Neural cell (in vitro differentiated cells): ENCODE results near the gene DLK1. TPM values are rescaled to one million over a fixed set of nuclear protein-coding genes. Genes with fewer than 3 reads are reported as not detected.

Source experiments
- H2AFZ ChIP-seq: fragments of 200-600, 300-800 bp; sonication (generic), shearing (Covaris generic); 2 replicates; pipeline ENCODE4 v1.6.0; 2014; ENCODE audit warnings: low read depth, mild to moderate bottlenecking, antibody characterized with exemption, low read length, moderate library complexity
- H3F3A ChIP-seq: fragments of 200-600 bp; shearing (Covaris generic); 2 replicates; pipeline ENCODE4 v1.6.1; 2016; ENCODE audit warnings: mild to moderate bottlenecking, moderate library complexity, mixed read lengths, antibody characterized with exemption, low read length; ENCODE audit not compliant: insufficient read depth, poor library complexity, severe bottlenecking
- H3K27ac ChIP-seq: fragments of 200-600, 300-800 bp; sonication (generic), shearing (Covaris generic); 2 replicates; pipeline ENCODE4 v1.5.1; 2014; ENCODE audit warnings: mild to moderate bottlenecking, low read length, moderate library complexity
- H3K27me3 ChIP-seq: fragments of 300-800, 200-600 bp; sonication (generic), shearing (Covaris generic); 2 replicates; pipeline ENCODE4 v1.6.0; 2014; ENCODE audit warnings: mild to moderate bottlenecking, low read depth, low read length, moderate library complexity; ENCODE audit not compliant: insufficient read depth
- H3K36me3 ChIP-seq: fragments of 300-800, 200-600 bp; sonication (generic), shearing (Covaris generic); 2 replicates; pipeline ENCODE4 v1.5.1; 2014; ENCODE audit warnings: mild to moderate bottlenecking, antibody characterized with exemption, low read length, moderate library complexity; ENCODE audit not compliant: insufficient read depth
- H3K4me2 ChIP-seq: fragments of 300-800, 200-600 bp; sonication (generic), shearing (Covaris generic); 2 replicates; pipeline ENCODE4 v1.6.0; 2014; ENCODE audit warnings: mild to moderate bottlenecking, low read length
- H3K4me3 ChIP-seq: fragments of 300-800, 200-600 bp; sonication (generic), shearing (Covaris generic); 2 replicates; pipeline ENCODE4 v1.5.1; 2014; ENCODE audit warnings: mild to moderate bottlenecking, low read length, moderate library complexity
- H3K79me2 ChIP-seq: fragments of 200-600 bp; shearing (Covaris generic); replicated peaks from 2 replicates; pipeline ENCODE4 v1.6.0; 2014; ENCODE audit warnings: mild to moderate bottlenecking, low read length, moderate library complexity; ENCODE audit not compliant: insufficient read depth
- H3K9ac ChIP-seq: fragments of 300-800, 200-600 bp; sonication (generic), shearing (Covaris generic); 2 replicates; pipeline ENCODE4 v1.6.1; 2016; ENCODE audit warnings: mild to moderate bottlenecking, low read length, mixed read lengths
- H3K9me2 ChIP-seq: fragments of 200-600 bp; shearing (Covaris generic); 2 replicates; pipeline ENCODE4 v1.6.1; 2016; ENCODE audit warnings: mild to moderate bottlenecking, low read length, mixed read lengths; ENCODE audit not compliant: insufficient read depth
- H3K9me3 ChIP-seq: fragments of 200-600, 300-800 bp; sonication (generic), shearing (Covaris generic); 2 replicates; pipeline ENCODE4 v1.6.1; 2016; ENCODE audit warnings: mild to moderate bottlenecking, mixed run types, low read length, moderate library complexity, mixed read lengths
- H4K20me1 ChIP-seq: fragments of 200-600 bp; shearing (Covaris generic); 2 replicates; pipeline ENCODE4 v1.6.1; 2016; ENCODE audit warnings: mild to moderate bottlenecking, mixed run types; ENCODE audit not compliant: insufficient read depth
- EP300 ChIP-seq: fragments of 450-650 bp; conservative IDR thresholded peaks from 2 replicates; pipeline ENCODE4 v1.6.1; 2014; ENCODE audit warnings: antibody characterized with exemption, mild to moderate bottlenecking, moderate library complexity; ENCODE audit not compliant: poor library complexity, severe bottlenecking
- EZH2 ChIP-seq: fragments of 200-600, 300-800 bp; shearing (Covaris generic), sonication (generic); IDR thresholded peaks from 2 replicates; pipeline ENCODE4 v1.6.1; 2014; ENCODE audit warnings: antibody characterized with exemption, low read length, borderline replicate concordance, mild to moderate bottlenecking; ENCODE audit not compliant: insufficient read depth, poor library complexity, severe bottlenecking
- MXI1 ChIP-seq: fragments of 450-650 bp; conservative IDR thresholded peaks from 2 replicates; pipeline ENCODE4 v1.6.1; 2014; ENCODE audit warnings: antibody characterized with exemption, mild to moderate bottlenecking; ENCODE audit not compliant: poor library complexity, severe bottlenecking
- POLR2AphosphoS5 ChIP-seq: IDR thresholded peaks from 2 replicates; pipeline ENCODE4 v1.6.1; 2012
- RAD21 ChIP-seq: fragments of 450-650 bp; conservative IDR thresholded peaks from 2 replicates; pipeline ENCODE4 v1.6.1; 2014; ENCODE audit warnings: antibody characterized with exemption, mild to moderate bottlenecking, moderate library complexity
- SMC3 ChIP-seq: fragments of 450-650 bp; conservative IDR thresholded peaks from 2 replicates; pipeline ENCODE4 v1.6.1; 2014; ENCODE audit warnings: antibody characterized with exemption, mild to moderate bottlenecking, moderate library complexity; ENCODE audit not compliant: poor library complexity
- TAF1 ChIP-seq: IDR thresholded peaks from 2 replicates; pipeline ENCODE4 v1.6.1; 2012; ENCODE audit warnings: low read depth
- polyA plus RNA-seq: library from polyadenylated mRNA; depleted of rRNA; stranded (reverse); fragments of >200 nt; gene quantifications from 2 replicates; pipeline ENCODE4 v1.2.3, GENCODE V29; 2014
- TF ChIP-seq, protein P1 (sequence below): fragments of 450-650 bp; IDR thresholded peaks from 2 replicates; pipeline ENCODE4 v1.5.1; 2014; ENCODE audit warnings: antibody characterized with exemption, mild to moderate bottlenecking, moderate library complexity; ENCODE audit not compliant: poor library complexity, severe bottlenecking
- TF ChIP-seq, protein P2 (sequence below): IDR thresholded peaks from 2 replicates; pipeline ENCODE4 v1.6.1; 2012; ENCODE audit warnings: borderline replicate concordance

DLK1 gene
- polyA plus RNA-seq, 1 donor from 2014 or later = 6.8 TPM

DNA sequence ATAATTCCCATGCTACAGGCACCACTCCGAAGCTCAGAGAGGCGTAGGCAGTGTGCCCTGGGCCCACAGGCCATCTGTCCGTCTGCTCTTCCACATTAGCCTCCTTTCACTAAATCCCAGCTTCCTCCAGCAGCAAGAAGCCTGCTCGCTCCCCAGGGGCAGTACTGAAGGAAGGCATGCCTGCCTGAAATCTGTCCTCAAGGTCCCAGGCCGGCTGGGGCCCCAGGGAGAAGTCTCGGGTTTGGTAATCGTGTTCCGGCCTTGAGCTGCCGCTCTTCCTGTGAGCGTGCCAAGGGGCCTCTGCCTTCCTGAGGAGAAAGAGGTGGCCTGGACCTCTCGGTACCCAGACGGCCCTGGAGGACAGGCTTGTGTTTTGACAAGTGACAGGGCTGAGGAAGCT lies 15.2 kb upstream of the DLK1 start:
- no peak overlapping the region for H2AFZ ChIP-seq
- H3K4me3 ChIP-seq = no peak overlapping the region
- H3F3A ChIP-seq = no peaks in the 10 kb centered on the region
- H3K9me2 ChIP-seq = no peaks in the 10 kb centered on the region
- no peaks in the 10 kb centered on the region for H3K36me3 ChIP-seq
- TF ChIP-seq, protein P1, sequence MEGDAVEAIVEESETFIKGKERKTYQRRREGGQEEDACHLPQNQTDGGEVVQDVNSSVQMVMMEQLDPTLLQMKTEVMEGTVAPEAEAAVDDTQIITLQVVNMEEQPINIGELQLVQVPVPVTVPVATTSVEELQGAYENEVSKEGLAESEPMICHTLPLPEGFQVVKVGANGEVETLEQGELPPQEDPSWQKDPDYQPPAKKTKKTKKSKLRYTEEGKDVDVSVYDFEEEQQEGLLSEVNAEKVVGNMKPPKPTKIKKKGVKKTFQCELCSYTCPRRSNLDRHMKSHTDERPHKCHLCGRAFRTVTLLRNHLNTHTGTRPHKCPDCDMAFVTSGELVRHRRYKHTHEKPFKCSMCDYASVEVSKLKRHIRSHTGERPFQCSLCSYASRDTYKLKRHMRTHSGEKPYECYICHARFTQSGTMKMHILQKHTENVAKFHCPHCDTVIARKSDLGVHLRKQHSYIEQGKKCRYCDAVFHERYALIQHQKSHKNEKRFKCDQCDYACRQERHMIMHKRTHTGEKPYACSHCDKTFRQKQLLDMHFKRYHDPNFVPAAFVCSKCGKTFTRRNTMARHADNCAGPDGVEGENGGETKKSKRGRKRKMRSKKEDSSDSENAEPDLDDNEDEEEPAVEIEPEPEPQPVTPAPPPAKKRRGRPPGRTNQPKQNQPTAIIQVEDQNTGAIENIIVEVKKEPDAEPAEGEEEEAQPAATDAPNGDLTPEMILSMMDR = no peak
- TF ChIP-seq RAD21 = no peak
- TF ChIP-seq, protein P2, sequence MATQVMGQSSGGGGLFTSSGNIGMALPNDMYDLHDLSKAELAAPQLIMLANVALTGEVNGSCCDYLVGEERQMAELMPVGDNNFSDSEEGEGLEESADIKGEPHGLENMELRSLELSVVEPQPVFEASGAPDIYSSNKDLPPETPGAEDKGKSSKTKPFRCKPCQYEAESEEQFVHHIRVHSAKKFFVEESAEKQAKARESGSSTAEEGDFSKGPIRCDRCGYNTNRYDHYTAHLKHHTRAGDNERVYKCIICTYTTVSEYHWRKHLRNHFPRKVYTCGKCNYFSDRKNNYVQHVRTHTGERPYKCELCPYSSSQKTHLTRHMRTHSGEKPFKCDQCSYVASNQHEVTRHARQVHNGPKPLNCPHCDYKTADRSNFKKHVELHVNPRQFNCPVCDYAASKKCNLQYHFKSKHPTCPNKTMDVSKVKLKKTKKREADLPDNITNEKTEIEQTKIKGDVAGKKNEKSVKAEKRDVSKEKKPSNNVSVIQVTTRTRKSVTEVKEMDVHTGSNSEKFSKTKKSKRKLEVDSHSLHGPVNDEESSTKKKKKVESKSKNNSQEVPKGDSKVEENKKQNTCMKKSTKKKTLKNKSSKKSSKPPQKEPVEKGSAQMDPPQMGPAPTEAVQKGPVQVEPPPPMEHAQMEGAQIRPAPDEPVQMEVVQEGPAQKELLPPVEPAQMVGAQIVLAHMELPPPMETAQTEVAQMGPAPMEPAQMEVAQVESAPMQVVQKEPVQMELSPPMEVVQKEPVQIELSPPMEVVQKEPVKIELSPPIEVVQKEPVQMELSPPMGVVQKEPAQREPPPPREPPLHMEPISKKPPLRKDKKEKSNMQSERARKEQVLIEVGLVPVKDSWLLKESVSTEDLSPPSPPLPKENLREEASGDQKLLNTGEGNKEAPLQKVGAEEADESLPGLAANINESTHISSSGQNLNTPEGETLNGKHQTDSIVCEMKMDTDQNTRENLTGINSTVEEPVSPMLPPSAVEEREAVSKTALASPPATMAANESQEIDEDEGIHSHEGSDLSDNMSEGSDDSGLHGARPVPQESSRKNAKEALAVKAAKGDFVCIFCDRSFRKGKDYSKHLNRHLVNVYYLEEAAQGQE = no peak
- no peak for TF ChIP-seq EZH2
- no peak for TF ChIP-seq SMC3
- no peak for TF ChIP-seq TAF1
- no peak for TF ChIP-seq EP300
- no peak for TF ChIP-seq MXI1
- TF ChIP-seq POLR2AphosphoS5 = no peak
- no peaks in the 10 kb centered on the region for H3K9me3 ChIP-seq
- no peak overlapping the region for H3K4me2 ChIP-seq
- H3K79me2 ChIP-seq = no peaks in the 10 kb centered on the region
- no peaks in the 10 kb centered on the region for H4K20me1 ChIP-seq
- H3K9ac ChIP-seq = no peak overlapping the region
- H3K27me3 ChIP-seq = no peaks in the 10 kb centered on the region
- no peak overlapping the region for H3K27ac ChIP-seq

DNA sequence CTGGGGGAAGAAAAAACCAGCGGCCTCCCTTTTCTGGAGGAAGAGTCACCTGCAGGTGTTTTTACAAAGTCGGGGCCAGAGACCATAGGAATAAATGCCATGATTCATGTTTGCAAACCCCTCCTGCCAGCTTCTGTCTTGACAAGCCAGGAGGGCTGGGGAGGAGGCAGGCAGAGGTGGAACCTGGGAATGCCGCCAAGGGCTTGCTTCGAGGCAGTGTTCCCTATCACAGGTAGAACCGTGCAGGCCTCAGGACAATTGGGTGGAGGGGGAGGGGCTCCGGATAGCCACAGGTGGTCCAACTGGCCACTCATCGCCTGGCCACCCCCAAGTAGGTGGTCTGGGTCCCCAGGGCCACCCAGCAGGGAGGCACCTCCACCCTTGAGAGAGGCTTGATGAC lies 14.2 kb upstream of the DLK1 start:
- H3K27me3 ChIP-seq = no peaks in the 10 kb centered on the region
- no peaks in the 10 kb centered on the region for H3K36me3 ChIP-seq
- no peaks in the 10 kb centered on the region for H3K9me2 ChIP-seq
- H3K27ac ChIP-seq = no peak overlapping the region
- no peak for TF ChIP-seq MXI1
- TF ChIP-seq EP300 = no peak
- TF ChIP-seq, protein P1 = no peak
- no peak for TF ChIP-seq RAD21
- TF ChIP-seq TAF1 = no peak
- no peak for TF ChIP-seq POLR2AphosphoS5
- TF ChIP-seq SMC3 = no peak
- no peak for TF ChIP-seq EZH2
- TF ChIP-seq, protein P2 = no peak
- H3K4me3 ChIP-seq = no peak overlapping the region
- no peaks in the 10 kb centered on the region for H3F3A ChIP-seq
- no peaks in the 10 kb centered on the region for H4K20me1 ChIP-seq
- H3K9ac ChIP-seq = no peak overlapping the region
- no peaks in the 10 kb centered on the region for H3K9me3 ChIP-seq
- no peak overlapping the region for H3K4me2 ChIP-seq
- no peak overlapping the region for H2AFZ ChIP-seq
- no peaks in the 10 kb centered on the region for H3K79me2 ChIP-seq
